Keratinocyte (primary cell): ENCODE measurements around the gene NCK1. TPM values are rescaled to one million over a fixed set of nuclear protein-coding genes. Genes with fewer than 3 reads are reported as not detected.

Source experiments
- DNase-seq: peaks from one replicate; pipeline ENCODE4 v3.0.0-alpha.2; 2011; ENCODE audit warnings: low read depth, missing footprints, low spot score
- FAIRE-seq: peaks from 2 replicates; lab custom pipeline; 2011; peaks lifted over from hg19 to GRCh38; lab: Jason Lieb, UNC
- H2AFZ ChIP-seq: 2 replicates; pipeline ENCODE4 v1.6.0; 2012; ENCODE audit warnings: low read length, control low read depth, inconsistent platforms; ENCODE audit not compliant: control insufficient read depth
- H3K27ac ChIP-seq: 2 replicates; pipeline ENCODE4 v1.5.1; 2011; ENCODE audit warnings: low read length; ENCODE audit not compliant: control insufficient read depth, insufficient read depth
- H3K27me3 ChIP-seq: 3 replicates; pipeline ENCODE4 v1.6.0; 2011; ENCODE audit warnings: low read length; ENCODE audit not compliant: control insufficient read depth, insufficient read depth; ENCODE audit errors: extremely low read depth
- H3K36me3 ChIP-seq, 2 experiments: 2 replicates in 1 of 2; 3 replicates in 1 of 2; pipeline ENCODE4 v1.5.1; 2011; ENCODE audit warnings: low read length in 2 of 2, mild to moderate bottlenecking in 1 of 2; ENCODE audit not compliant: control insufficient read depth in 2 of 2, insufficient read depth in 2 of 2; ENCODE audit errors: extremely low read depth in 1 of 2
- H3K4me1 ChIP-seq: 3 replicates; pipeline ENCODE4 v1.5.1; 2011; ENCODE audit warnings: low read length; ENCODE audit not compliant: control insufficient read depth, insufficient read depth; ENCODE audit errors: extremely low read depth
- H3K4me2 ChIP-seq: 3 replicates; pipeline ENCODE4 v1.6.0; 2011; ENCODE audit warnings: low read depth, low read length; ENCODE audit not compliant: control insufficient read depth, insufficient read depth; ENCODE audit errors: extremely low read depth
- H3K4me3 ChIP-seq, 3 experiments: fragments of 200-600 bp in 1 of 3; sonication (generic) in 1 of 3; 2 replicates in 2 of 3; 3 replicates in 1 of 3; pipeline ENCODE4 v1.5.1; 2011 to 2016; ENCODE audit warnings: low read length in 3 of 3, mild to moderate bottlenecking in 3 of 3, control low read depth in 2 of 3, inconsistent platforms in 1 of 3, low read depth in 1 of 3, mixed read lengths in 1 of 3, mixed run types in 1 of 3, moderate library complexity in 1 of 3; ENCODE audit not compliant: control insufficient read depth in 2 of 3, insufficient read depth in 2 of 3; ENCODE audit errors: extremely low read depth in 1 of 3
- H3K79me2 ChIP-seq: 2 replicates; pipeline ENCODE4 v1.6.0; 2012; ENCODE audit warnings: low read length; ENCODE audit not compliant: control insufficient read depth, insufficient read depth
- H3K9ac ChIP-seq: 3 replicates; pipeline ENCODE4 v1.6.0; 2011; ENCODE audit warnings: low read length; ENCODE audit not compliant: control insufficient read depth, insufficient read depth; ENCODE audit errors: extremely low read depth
- H3K9me1 ChIP-seq: 3 replicates; pipeline ENCODE4 v1.6.0; 2011; ENCODE audit warnings: low read length; ENCODE audit not compliant: control insufficient read depth, insufficient read depth; ENCODE audit errors: extremely low read depth
- H3K9me3 ChIP-seq: 2 replicates; pipeline ENCODE4 v1.5.1; 2012; ENCODE audit warnings: low read depth, low read length; ENCODE audit not compliant: control insufficient read depth
- H4K20me1 ChIP-seq: 3 replicates; pipeline ENCODE4 v1.6.0; 2011; ENCODE audit warnings: low read length; ENCODE audit not compliant: control insufficient read depth, insufficient read depth; ENCODE audit errors: extremely low read depth
- CTCF ChIP-seq, 3 experiments: IDR thresholded peaks in 1 of 3; conservative IDR thresholded peaks in 1 of 3; optimal IDR thresholded peaks in 1 of 3; 2 replicates in 2 of 3; 3 replicates in 1 of 3; pipeline versions ENCODE3 to v1.5.1; 2011; ENCODE audit warnings: low read length in 3 of 3, mild to moderate bottlenecking in 3 of 3, moderate library complexity in 2 of 3, control low read depth in 1 of 3, inconsistent platforms in 1 of 3; ENCODE audit not compliant: insufficient read depth in 2 of 3; ENCODE audit errors: extremely low read depth in 1 of 3
- EZH2 ChIP-seq: IDR thresholded peaks from one replicate; pipeline ENCODE4 v1.6.1; 2012; ENCODE audit warnings: inconsistent platforms, mild to moderate bottlenecking, low read length, moderate library complexity
- dilution Hi-C: fragments of 300-500 bp; cut with MboI; formaldehyde crosslinking; loops from one replicate; pipeline ENCODE4 v1.7.0; 2020; ENCODE audit warnings: low sequenced_read_pairs; ENCODE audit not compliant: extremely low pct_ligation_motif_present
- polyA plus RNA-seq, 5 experiments: library from polyadenylated mRNA; depleted of rRNA in 3 of 5; stranded (reverse) in 3 of 5; stranded (forward) in 1 of 5; unstranded in 1 of 5; fragments of >200 nt; gene quantifications; 1 replicate in 1 of 5; 2 replicates in 3 of 5; 3 replicates in 1 of 5; pipeline versions ENCODE4 v1.2.1 to v1.2.3, GENCODE V29; 2011 to 2012; ENCODE audit warnings: missing spikeins in 2 of 5, low read depth in 1 of 5, low replicate concordance in 1 of 5

NCK1 gene
- polyA plus RNA-seq, 1 donor (not counting 4 experiments of a cell fraction or from before 2014, with no cell fraction given), result 57.9 TPM

- no peak overlapping the region for H2AFZ ChIP-seq
- TF ChIP-seq EZH2 (no peak), CTCF (optimal IDR thresholded peaks at IDR 0.05 in 1 of 3, IDR thresholded peaks at IDR 0.05 in 1 of 3, conservative IDR thresholded peaks at IDR 0.05 in 1 of 3; ENCODE audit: extremely low read depth in 1 of 3, insufficient read depth in 2 of 3, low read length in 3 of 3) (no peak)
- dilution Hi-C loops, result no loop called here
- H3K9ac ChIP-seq, result no peak overlapping the region
- H3K4me3 ChIP-seq, result no peak overlapping the region
- H3K27me3 ChIP-seq, result no peaks in the 10 kb centered on the region
- H3K4me2 ChIP-seq, result no peak overlapping the region
- H3K27ac ChIP-seq, result no peak overlapping the region
- H3K36me3 ChIP-seq, result no peaks in the 10 kb centered on the region
- H3K9me3 ChIP-seq, result peaks cover under 1% of the 10 kb centered on the region
- DNase-seq (no peak), FAIRE-seq (no peak)
- H3K4me1 ChIP-seq, result no peaks in the 10 kb centered on the region
- H3K79me2 ChIP-seq, result peaks cover 88% of the 10 kb centered on the region
- H3K9me1 ChIP-seq, result no peaks in the 10 kb centered on the region
- no peaks in the 10 kb centered on the region for H4K20me1 ChIP-seq
Observed at GRCh38 chr3:136885357-136886213, 23.6 kb downstream of the NCK1 start.

GRCh38 chr3:136889947-136890346, 27.9 kb downstream of the NCK1 start:
- no peak overlapping the region for H3K4me3 ChIP-seq
- no peak overlapping the region for H3K4me2 ChIP-seq
- H3K79me2 ChIP-seq, result peaks cover 90% of the 10 kb centered on the region
- H4K20me1 ChIP-seq, result no peaks in the 10 kb centered on the region
- H3K4me1 ChIP-seq, result peaks cover 14% of the 10 kb centered on the region
- no peaks in the 10 kb centered on the region for H3K27me3 ChIP-seq
- no peak for DNase-seq
- dilution Hi-C loops, result no loop called here
- no peak overlapping the region for H3K27ac ChIP-seq
- FAIRE-seq, result no peak
- no peak overlapping the region for H2AFZ ChIP-seq
- TF ChIP-seq EZH2 (no peak), CTCF (optimal IDR thresholded peaks at IDR 0.05 in 1 of 3, IDR thresholded peaks at IDR 0.05 in 1 of 3, conservative IDR thresholded peaks at IDR 0.05 in 1 of 3; ENCODE audit: extremely low read depth in 1 of 3, insufficient read depth in 2 of 3, low read length in 3 of 3) (no peak)
- no peaks in the 10 kb centered on the region for H3K9me1 ChIP-seq
- peaks cover 8% of the 10 kb centered on the region for H3K9me3 ChIP-seq
- no peaks in the 10 kb centered on the region for H3K36me3 ChIP-seq
- no peak overlapping the region for H3K9ac ChIP-seq
